GM18517 (cell line): ENCODE results near the gene NAT8L.

ENCODE experiments used
- ATAC-seq: cut with Tn5 transposase; IDR thresholded peaks from one replicate; pipeline ENCODE4 v1.9.1; 2021; ENCODE audit warnings: mild to moderate bottlenecking, moderate library complexity; ENCODE audit not compliant: unreplicated experiment

Gene NAT8L

DNA sequence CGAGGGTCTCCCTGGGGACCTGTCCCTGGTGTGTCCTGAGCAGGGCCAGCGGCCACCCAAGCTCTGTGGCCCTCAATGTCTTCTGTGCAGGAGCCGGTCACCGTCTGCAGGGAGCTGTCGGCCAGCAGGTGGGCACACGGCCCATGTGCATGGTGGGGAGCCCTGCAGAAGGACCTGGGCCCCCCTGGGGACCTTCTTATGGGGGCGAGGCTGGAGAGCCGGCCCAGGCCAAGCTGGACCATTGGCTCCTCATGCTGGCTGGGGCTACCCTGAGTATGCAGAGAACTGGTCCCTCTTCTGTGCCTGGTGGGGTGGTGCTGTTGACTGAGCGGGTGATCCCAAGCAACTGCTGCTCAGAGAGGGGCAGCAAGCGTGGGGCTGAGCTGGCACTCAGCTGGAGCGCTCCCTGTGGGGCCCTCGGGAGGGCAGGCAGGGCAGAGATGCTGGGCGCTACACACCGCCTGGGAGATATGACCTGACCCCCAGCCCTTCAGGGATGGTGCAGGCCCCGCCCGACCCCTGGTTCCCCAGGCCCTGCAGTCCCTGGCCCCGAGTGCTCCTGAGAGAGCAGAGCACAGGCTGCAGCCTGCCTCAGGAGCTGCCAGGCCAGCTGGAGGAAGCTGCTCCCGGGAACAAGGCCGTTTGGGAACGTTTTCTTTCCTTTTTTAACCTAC lies 14.8 kb downstream of the NAT8L start:
- ATAC-seq: no peak

DNA sequence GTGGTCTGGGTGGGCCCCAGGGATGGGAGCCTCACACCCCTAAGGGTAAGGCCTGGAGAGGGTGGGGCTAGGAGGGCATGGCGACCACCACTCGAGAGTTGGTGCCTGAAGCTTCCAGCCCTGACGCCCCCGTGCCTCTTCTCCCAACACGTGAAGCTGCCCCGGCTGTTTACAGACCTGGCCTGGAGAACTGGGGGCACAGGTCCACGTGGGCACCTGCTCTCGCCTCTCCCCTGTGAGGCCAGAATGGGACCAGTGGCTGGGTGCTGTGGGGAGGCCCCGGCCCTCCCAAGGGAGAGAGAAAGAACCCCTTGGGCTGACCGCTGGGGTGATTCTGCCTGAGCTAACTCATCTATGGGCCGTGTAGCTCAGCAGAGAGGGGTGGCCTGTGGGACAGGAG lies 15.5 kb downstream of the NAT8L start:
- no peak for ATAC-seq

DNA sequence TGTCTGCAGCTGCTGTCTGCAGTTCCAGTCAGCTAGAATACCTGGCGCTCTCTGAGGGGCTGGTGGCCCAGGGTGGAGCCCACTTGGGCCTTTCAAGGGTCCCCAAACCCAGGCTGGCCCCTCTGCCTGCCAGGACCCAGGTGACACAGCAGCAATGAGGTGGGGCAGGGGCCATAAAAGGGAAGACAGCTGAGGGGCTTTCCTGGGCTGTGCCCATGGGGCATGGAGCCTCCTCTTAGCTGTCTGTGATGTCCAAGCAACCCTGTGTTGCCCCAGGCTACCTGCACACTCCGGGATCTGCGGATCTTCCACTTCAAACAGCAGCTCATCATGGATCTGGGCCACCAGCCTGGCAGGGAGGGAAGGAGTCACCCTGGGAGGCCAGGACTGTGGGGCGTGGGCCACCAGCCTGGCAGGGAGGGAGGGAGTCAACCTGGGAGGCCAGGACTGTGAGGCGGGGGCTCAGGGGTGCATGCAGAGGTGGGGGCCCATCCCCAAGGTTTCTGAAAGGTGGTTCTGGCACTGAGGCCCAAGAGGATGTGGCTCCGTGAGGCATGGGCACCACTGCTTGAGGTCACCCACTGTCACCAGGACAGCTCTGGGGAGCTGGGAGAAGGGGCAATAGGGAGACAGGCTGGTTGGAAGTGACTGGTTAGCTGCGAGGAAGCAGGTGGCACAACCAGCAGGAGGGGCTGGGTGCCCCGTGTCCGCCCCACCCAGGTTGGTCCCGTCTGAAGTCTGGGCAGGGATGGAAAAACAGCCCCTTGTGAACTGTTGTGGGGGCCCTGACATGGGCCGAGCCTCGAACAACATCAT lies 16.3 kb downstream of the NAT8L start:
- no peak for ATAC-seq

GRCh38 chr4:2075987-2076907 lies 17.1 kb downstream of the NAT8L start:
- ATAC-seq: no peak

DNA sequence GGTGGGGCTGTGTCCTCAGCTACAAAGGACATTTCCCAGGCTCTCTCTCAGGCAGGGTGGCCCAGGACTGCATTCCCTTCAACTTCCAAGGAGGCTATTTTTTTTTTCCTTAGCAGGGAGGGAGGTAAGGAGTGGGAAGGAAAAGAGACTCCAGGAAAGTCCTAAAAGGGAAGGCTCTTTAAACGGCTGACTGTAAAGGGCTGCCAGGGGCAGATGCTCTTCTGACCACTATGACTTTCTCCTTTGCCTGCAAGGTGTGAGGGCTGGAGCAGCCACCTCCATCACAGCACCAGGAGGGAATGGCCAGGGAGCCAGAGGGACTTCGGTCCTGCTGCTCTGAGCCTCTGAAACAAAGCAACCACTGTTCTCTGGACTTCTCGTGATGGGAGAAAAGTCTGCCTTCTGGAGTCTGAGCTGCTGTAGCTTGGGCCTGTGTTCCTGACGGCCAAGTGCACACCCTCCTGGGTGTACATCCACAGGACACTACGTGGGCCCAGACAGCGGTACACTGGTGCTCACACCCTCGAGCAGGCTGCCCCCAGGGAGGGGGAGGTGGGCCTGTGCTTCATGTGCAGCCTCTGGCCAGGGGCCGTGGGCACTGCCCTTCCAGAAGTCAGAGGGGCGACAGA lies 17.9 kb downstream of the NAT8L start:
- no peak for ATAC-seq

GRCh38 chr4:2077537-2078460 lies 18.7 kb downstream of the NAT8L start:
- no peak for ATAC-seq

GRCh38 chr4:2078584-2078983 lies 19.5 kb downstream of the NAT8L start:
- no peak for ATAC-seq

DNA sequence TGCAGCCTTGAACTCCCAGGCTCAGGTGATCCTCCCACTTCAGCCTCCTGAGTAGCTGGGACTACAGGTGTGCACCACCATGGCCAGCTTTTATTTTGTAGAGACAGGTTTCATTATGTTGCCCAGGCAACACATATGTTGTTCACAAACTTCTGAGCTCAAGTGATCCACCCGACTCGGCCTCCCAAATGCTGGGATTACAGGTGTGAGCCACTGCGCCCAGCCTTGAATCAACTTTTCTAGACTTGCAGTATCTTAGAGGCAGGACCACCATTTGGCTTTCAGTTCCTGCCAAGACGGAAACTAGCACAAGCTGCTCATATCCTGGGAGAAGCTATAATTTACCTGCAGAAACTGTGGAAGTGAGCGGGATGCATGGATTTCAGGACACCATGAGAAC lies 19.9 kb downstream of the NAT8L start:
- ATAC-seq: no peak

GRCh38 chr4:2079926-2080325 lies 20.8 kb downstream of the NAT8L start:
- ATAC-seq: no peak

GRCh38 chr4:2080429-2081300 lies 21.5 kb downstream of the NAT8L start:
- ATAC-seq: no peak

DNA sequence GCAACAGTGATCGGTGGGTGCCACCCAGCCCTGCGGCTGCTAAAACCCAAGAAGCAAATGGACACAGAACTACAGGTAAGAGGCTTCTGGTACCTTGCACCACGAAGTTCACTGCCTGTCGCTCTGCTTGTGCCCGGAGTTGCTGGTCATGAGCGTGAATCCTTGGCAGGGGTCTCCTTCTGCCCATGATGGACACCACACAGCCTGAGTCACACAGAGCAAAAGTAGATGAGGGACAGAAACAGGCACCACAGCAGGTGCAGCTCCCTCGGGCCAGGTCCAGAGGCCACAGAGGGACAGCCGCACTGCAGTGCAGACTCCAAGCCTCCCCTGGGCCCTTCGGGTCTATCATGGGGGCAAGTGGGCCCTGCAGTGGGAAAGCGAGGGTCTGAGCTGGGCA lies 22.4 kb downstream of the NAT8L start:
- no peak for ATAC-seq

GRCh38 chr4:2082118-2082517 lies 23.0 kb downstream of the NAT8L start:
- no peak for ATAC-seq

- ATAC-seq: no peak
These were observed 23.5 kb downstream of the NAT8L start for GRCh38 chr4:2082627-2083026.

DNA sequence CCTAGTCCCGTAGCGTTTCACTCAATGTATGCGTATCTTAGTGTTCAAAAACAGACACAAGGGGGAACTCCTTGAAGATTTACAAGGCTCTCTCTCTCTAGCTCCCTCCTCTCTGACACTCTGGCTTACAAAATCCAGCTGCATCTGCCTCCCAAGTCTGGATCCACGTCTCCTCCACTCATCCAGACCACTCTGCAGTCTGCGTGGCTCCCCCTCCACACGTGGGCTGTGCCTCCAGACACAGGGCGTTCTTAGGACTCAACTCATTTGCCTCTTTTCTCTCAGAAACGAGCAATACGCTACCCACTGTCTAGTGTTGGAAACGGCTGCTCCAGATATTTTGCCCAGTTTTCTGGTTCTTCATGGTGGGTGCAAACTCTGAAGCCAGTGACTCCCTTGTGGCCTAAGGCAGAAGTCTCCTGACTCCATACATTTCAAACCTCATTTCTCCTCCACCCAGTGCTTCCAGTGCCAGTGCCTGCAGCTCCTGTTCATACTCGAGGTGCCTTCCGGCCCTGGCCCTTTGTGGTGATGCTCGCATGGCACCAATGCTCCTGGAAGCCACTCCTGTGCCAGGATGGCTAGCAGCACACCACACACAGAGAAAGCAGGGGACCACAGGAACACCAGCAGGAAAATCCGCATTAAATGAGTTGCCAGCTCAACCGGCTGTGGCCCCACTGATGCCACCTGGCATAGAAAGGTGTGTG lies 24.1 kb downstream of the NAT8L start:
- ATAC-seq: no peak

- ATAC-seq: no peak
These were observed 24.7 kb downstream of the NAT8L start for GRCh38 chr4:2083826-2084160.

- no peak for ATAC-seq
These were observed 25.2 kb downstream of the NAT8L start for GRCh38 chr4:2084316-2084715.

GRCh38 chr4:2085496-2085901 lies 26.4 kb downstream of the NAT8L start:
- no peak for ATAC-seq

GRCh38 chr4:2087170-2087569 lies 28.0 kb downstream of the NAT8L start:
- no peak for ATAC-seq
